ENCODE data around the gene PYY.

- TF ChIP-seq CTCF (conservative IDR thresholded peaks at IDR 0.05) (peak; percentile 83), ZFX (IDR thresholded peaks at IDR 0.05) (no peak)
Observed at GRCh38 chr17:43994272-43995149, 40.8 kb upstream of the PYY start.
